Tibial nerve (tissue), 3 donors: ENCODE results near the gene ESM1.

Experiments
- CTCF ChIP-seq, 5 experiments: fragments of 200-600 bp in 3 of 5; fragments of 450-650 bp in 2 of 5; sonication (generic) in 3 of 5; IDR thresholded peaks; one replicate each; pipeline ENCODE4 v1.5.1; 2016 to 2019; ENCODE audit warnings: antibody characterized with exemption in 5 of 5, mild to moderate bottlenecking in 3 of 5, moderate library complexity in 2 of 5
- POLR2A ChIP-seq, 2 donors: fragments of 450-650 bp; IDR thresholded peaks; one replicate each; pipeline ENCODE4 v1.6.1; 2017; ENCODE audit warnings: antibody characterized with exemption in 2 of 2, mild to moderate bottlenecking in 2 of 2, moderate library complexity in 2 of 2

DNA sequence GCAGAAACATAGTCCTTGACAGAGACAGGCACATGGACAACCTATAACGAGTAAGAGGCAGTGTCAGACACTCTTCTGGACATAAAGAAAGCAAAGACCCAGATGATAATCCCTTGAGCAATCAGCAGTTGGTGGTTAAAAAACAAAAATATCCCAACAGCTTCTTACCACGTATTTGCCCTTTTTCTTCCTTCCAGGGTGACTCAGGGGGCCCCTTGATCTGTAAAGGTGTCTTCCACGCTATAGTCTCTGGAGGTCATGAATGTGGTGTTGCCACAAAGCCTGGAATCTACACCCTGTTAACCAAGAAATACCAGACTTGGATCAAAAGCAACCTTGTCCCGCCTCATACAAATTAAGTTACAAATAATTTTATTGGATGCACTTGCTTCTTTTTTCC lies 48.2 kb upstream of the ESM1 start:
- no peak for TF ChIP-seq CTCF (IDR thresholded peaks at IDR 0.05)
- TF ChIP-seq POLR2A (IDR thresholded peaks at IDR 0.05), result no peak
